Measurements from ENCODE around the gene NYAP2. TPM values are rescaled to one million over a fixed set of nuclear protein-coding genes. Genes with fewer than 3 reads are reported as not detected.

The NYAP2 gene
- total RNA-seq, 1 donor from 2014 or later = not detected

- FAIRE-seq (no peak), DNase-seq (ENCODE audit: low read depth) (no peak)
- Histone ChIP-seq H3K27me3 (ENCODE audit: control insufficient read depth, insufficient read depth, low read length) (no peaks in the 10 kb centered on the region), H3K4me3 (ENCODE audit: low read depth, low read length) (no peak overlapping the region), H3K36me3 (ENCODE audit: control insufficient read depth, insufficient read depth, low read length) (no peaks in the 10 kb centered on the region)
- no peak for TF ChIP-seq CTCF (IDR thresholded peaks at IDR 0.05; ENCODE audit: insufficient read depth, low read length, severe bottlenecking)
Observed at GRCh38 chr2:225462417-225462816, 62.9 kb downstream of the NYAP2 start.

- DNase-seq (ENCODE audit: low read depth) = peak; percentile 15
- Histone ChIP-seq H3K27me3 (ENCODE audit: control insufficient read depth, insufficient read depth, low read length) (no peaks in the 10 kb centered on the region), H3K36me3 (ENCODE audit: control insufficient read depth, insufficient read depth, low read length) (no peaks in the 10 kb centered on the region), H3K4me3 (ENCODE audit: low read depth, low read length) (no peak overlapping the region)
- TF ChIP-seq CTCF (IDR thresholded peaks at IDR 0.05; ENCODE audit: insufficient read depth, low read length, severe bottlenecking) = peak; percentile 33
- FAIRE-seq = peak; percentile 47
Observed at GRCh38 chr2:225462945-225463344, 63.4 kb downstream of the NYAP2 start.

- FAIRE-seq (no peak), DNase-seq (ENCODE audit: low read depth) (no peak)
- TF ChIP-seq CTCF (IDR thresholded peaks at IDR 0.05; ENCODE audit: insufficient read depth, low read length, severe bottlenecking) = no peak
- H3K27me3 ChIP-seq (ENCODE audit: control insufficient read depth, insufficient read depth, low read length) = no peaks in the 10 kb centered on the region
- no peak overlapping the region for H3K4me3 ChIP-seq (ENCODE audit: low read depth, low read length)
- no peaks in the 10 kb centered on the region for H3K36me3 ChIP-seq (ENCODE audit: control insufficient read depth, insufficient read depth, low read length)
Observed at GRCh38 chr2:225463449-225463848, 63.9 kb downstream of the NYAP2 start.

- FAIRE-seq = no peak
- TF ChIP-seq CTCF (IDR thresholded peaks at IDR 0.05; ENCODE audit: insufficient read depth, low read length, severe bottlenecking) = no peak
- Histone ChIP-seq H3K27me3 (ENCODE audit: control insufficient read depth, insufficient read depth, low read length) (no peaks in the 10 kb centered on the region), H3K36me3 (ENCODE audit: control insufficient read depth, insufficient read depth, low read length) (no peaks in the 10 kb centered on the region), H3K4me3 (ENCODE audit: low read depth, low read length) (no peak overlapping the region)
- DNase-seq (ENCODE audit: low read depth) = peak; percentile 12
Observed at GRCh38 chr2:225464346-225465025, 65.0 kb downstream of the NYAP2 start.

GRCh38 chr2:225465827-225466226 is 66.3 kb downstream of the NYAP2 start:
- no peak for TF ChIP-seq CTCF (IDR thresholded peaks at IDR 0.05; ENCODE audit: insufficient read depth, low read length, severe bottlenecking)
- Histone ChIP-seq H3K36me3 (ENCODE audit: control insufficient read depth, insufficient read depth, low read length) (no peaks in the 10 kb centered on the region), H3K4me3 (ENCODE audit: low read depth, low read length) (no peak overlapping the region), H3K27me3 (ENCODE audit: control insufficient read depth, insufficient read depth, low read length) (no peaks in the 10 kb centered on the region)
- FAIRE-seq (no peak), DNase-seq (ENCODE audit: low read depth) (no peak)

All from bronchial epithelial cell (primary cell).